Keratinocyte (primary cell): ENCODE results near the gene SRCIN1. TPM values are rescaled to one million over a fixed set of nuclear protein-coding genes. Genes with fewer than 3 reads are reported as not detected.

Experiments used
- DNase-seq: peaks from one replicate; pipeline ENCODE4 v3.0.0-alpha.2; 2011; ENCODE audit warnings: low read depth, missing footprints, low spot score
- FAIRE-seq: peaks from 2 replicates; lab custom pipeline; 2011; peaks lifted over from hg19 to GRCh38; lab: Jason Lieb, UNC
- H2AFZ ChIP-seq: 2 replicates; pipeline ENCODE4 v1.6.0; 2012; ENCODE audit warnings: low read length, control low read depth, inconsistent platforms; ENCODE audit not compliant: control insufficient read depth
- H3K27ac ChIP-seq: 2 replicates; pipeline ENCODE4 v1.5.1; 2011; ENCODE audit warnings: low read length; ENCODE audit not compliant: control insufficient read depth, insufficient read depth
- H3K27me3 ChIP-seq: 3 replicates; pipeline ENCODE4 v1.6.0; 2011; ENCODE audit warnings: low read length; ENCODE audit not compliant: control insufficient read depth, insufficient read depth; ENCODE audit errors: extremely low read depth
- H3K36me3 ChIP-seq, 2 experiments: 2 replicates in 1 of 2; 3 replicates in 1 of 2; pipeline ENCODE4 v1.5.1; 2011; ENCODE audit warnings: low read length in 2 of 2, mild to moderate bottlenecking in 1 of 2; ENCODE audit not compliant: control insufficient read depth in 2 of 2, insufficient read depth in 2 of 2; ENCODE audit errors: extremely low read depth in 1 of 2
- H3K4me1 ChIP-seq: 3 replicates; pipeline ENCODE4 v1.5.1; 2011; ENCODE audit warnings: low read length; ENCODE audit not compliant: control insufficient read depth, insufficient read depth; ENCODE audit errors: extremely low read depth
- H3K4me2 ChIP-seq: 3 replicates; pipeline ENCODE4 v1.6.0; 2011; ENCODE audit warnings: low read depth, low read length; ENCODE audit not compliant: control insufficient read depth, insufficient read depth; ENCODE audit errors: extremely low read depth
- H3K4me3 ChIP-seq, 3 experiments: fragments of 200-600 bp in 1 of 3; sonication (generic) in 1 of 3; 2 replicates in 2 of 3; 3 replicates in 1 of 3; pipeline ENCODE4 v1.5.1; 2011 to 2016; ENCODE audit warnings: low read length in 3 of 3, mild to moderate bottlenecking in 3 of 3, control low read depth in 2 of 3, inconsistent platforms in 1 of 3, low read depth in 1 of 3, mixed read lengths in 1 of 3, mixed run types in 1 of 3, moderate library complexity in 1 of 3; ENCODE audit not compliant: control insufficient read depth in 2 of 3, insufficient read depth in 2 of 3; ENCODE audit errors: extremely low read depth in 1 of 3
- H3K79me2 ChIP-seq: 2 replicates; pipeline ENCODE4 v1.6.0; 2012; ENCODE audit warnings: low read length; ENCODE audit not compliant: control insufficient read depth, insufficient read depth
- H3K9ac ChIP-seq: 3 replicates; pipeline ENCODE4 v1.6.0; 2011; ENCODE audit warnings: low read length; ENCODE audit not compliant: control insufficient read depth, insufficient read depth; ENCODE audit errors: extremely low read depth
- H3K9me1 ChIP-seq: 3 replicates; pipeline ENCODE4 v1.6.0; 2011; ENCODE audit warnings: low read length; ENCODE audit not compliant: control insufficient read depth, insufficient read depth; ENCODE audit errors: extremely low read depth
- H3K9me3 ChIP-seq: 2 replicates; pipeline ENCODE4 v1.5.1; 2012; ENCODE audit warnings: low read depth, low read length; ENCODE audit not compliant: control insufficient read depth
- H4K20me1 ChIP-seq: 3 replicates; pipeline ENCODE4 v1.6.0; 2011; ENCODE audit warnings: low read length; ENCODE audit not compliant: control insufficient read depth, insufficient read depth; ENCODE audit errors: extremely low read depth
- CTCF ChIP-seq, 3 experiments: IDR thresholded peaks in 1 of 3; conservative IDR thresholded peaks in 1 of 3; optimal IDR thresholded peaks in 1 of 3; 2 replicates in 2 of 3; 3 replicates in 1 of 3; pipeline versions ENCODE3 to v1.5.1; 2011; ENCODE audit warnings: low read length in 3 of 3, mild to moderate bottlenecking in 3 of 3, moderate library complexity in 2 of 3, control low read depth in 1 of 3, inconsistent platforms in 1 of 3; ENCODE audit not compliant: insufficient read depth in 2 of 3; ENCODE audit errors: extremely low read depth in 1 of 3
- EZH2 ChIP-seq: IDR thresholded peaks from one replicate; pipeline ENCODE4 v1.6.1; 2012; ENCODE audit warnings: inconsistent platforms, mild to moderate bottlenecking, low read length, moderate library complexity
- dilution Hi-C: fragments of 300-500 bp; cut with MboI; formaldehyde crosslinking; loops from one replicate; pipeline ENCODE4 v1.7.0; 2020; ENCODE audit warnings: low sequenced_read_pairs; ENCODE audit not compliant: extremely low pct_ligation_motif_present
- polyA plus RNA-seq, 5 experiments: library from polyadenylated mRNA; depleted of rRNA in 3 of 5; stranded (reverse) in 3 of 5; stranded (forward) in 1 of 5; unstranded in 1 of 5; fragments of >200 nt; gene quantifications; 1 replicate in 1 of 5; 2 replicates in 3 of 5; 3 replicates in 1 of 5; pipeline versions ENCODE4 v1.2.1 to v1.2.3, GENCODE V29; 2011 to 2012; ENCODE audit warnings: missing spikeins in 2 of 5, low read depth in 1 of 5, low replicate concordance in 1 of 5

Gene SRCIN1
- polyA plus RNA-seq, 1 donor (not counting 4 experiments of a cell fraction or from before 2014, with no cell fraction given), result 0.37 TPM

GRCh38 chr17:38535886-38536285, 69.9 kb downstream of the SRCIN1 start:
- no peaks in the 10 kb centered on the region for H3K36me3 ChIP-seq
- FAIRE-seq, result no peak

GRCh38 chr17:38534498-38534885, 71.3 kb downstream of the SRCIN1 start:
- Histone ChIP-seq H3K9ac (no peak overlapping the region), H3K4me2 (no peak overlapping the region), H3K4me3 (no peak overlapping the region), H3K4me1 (no peaks in the 10 kb centered on the region), H4K20me1 (no peaks in the 10 kb centered on the region), H3K9me3 (no peaks in the 10 kb centered on the region), H3K36me3 (no peaks in the 10 kb centered on the region), H3K9me1 (no peaks in the 10 kb centered on the region), H2AFZ (no peak overlapping the region), H3K27me3 (peaks cover 34% of the 10 kb centered on the region), H3K27ac (no peak overlapping the region), H3K79me2 (no peaks in the 10 kb centered on the region)
- dilution Hi-C loops, result no loop called here
- TF ChIP-seq EZH2 (no peak), CTCF (optimal IDR thresholded peaks at IDR 0.05 in 1 of 3, IDR thresholded peaks at IDR 0.05 in 1 of 3, conservative IDR thresholded peaks at IDR 0.05 in 1 of 3; ENCODE audit: extremely low read depth in 1 of 3, insufficient read depth in 2 of 3, low read length in 3 of 3) (no peak)
- FAIRE-seq (no peak), DNase-seq (no peak)

More at GRCh38 chr17:38535886-38536285, 69.9 kb downstream of the SRCIN1 start:
- Histone ChIP-seq H3K9ac (no peak overlapping the region), H3K4me1 (no peaks in the 10 kb centered on the region), H3K9me1 (no peaks in the 10 kb centered on the region), H3K27me3 (peaks cover 27% of the 10 kb centered on the region), H3K4me2 (no peak overlapping the region), H4K20me1 (no peaks in the 10 kb centered on the region), H3K27ac (no peak overlapping the region), H3K9me3 (no peaks in the 10 kb centered on the region), H2AFZ (no peak overlapping the region), H3K4me3 (no peak overlapping the region), H3K79me2 (no peaks in the 10 kb centered on the region)
- TF ChIP-seq CTCF (optimal IDR thresholded peaks at IDR 0.05 in 1 of 3, IDR thresholded peaks at IDR 0.05 in 1 of 3, conservative IDR thresholded peaks at IDR 0.05 in 1 of 3; ENCODE audit: extremely low read depth in 1 of 3, insufficient read depth in 2 of 3, low read length in 3 of 3), result no peak
- no peak for TF ChIP-seq EZH2
- dilution Hi-C loops, result no loop called here
- DNase-seq, result no peak
